B cell (primary cell): Measurements from ENCODE around the gene RBM19. TPM values are rescaled to one million over a fixed set of nuclear protein-coding genes. Genes with fewer than 3 reads are reported as not detected.

Source experiments
- ATAC-seq: fragments of 200-7000 bp; cut with Tn5 transposase; one replicate; pipeline ENCODE4 v1.10.0; 2021; ENCODE audit warnings: low read depth, mild to moderate bottlenecking, moderate number of reproducible peaks, moderate library complexity
- CTCF ChIA-PET: fragments of 350-600 bp; sonication (Branson Sonifier 250); formaldehyde crosslinking; loops from one replicate; lab custom pipeline; 2021; ENCODE audit warnings: antibody characterized with exemption, inconsistent platforms; lab: Charles Lee
- POLR2A ChIA-PET: fragments of 350-600 bp; sonication (Branson Sonifier 250); formaldehyde crosslinking; loops from one replicate; lab custom pipeline; 2021; ENCODE audit warnings: antibody characterized with exemption; lab: Charles Lee
- DNase-seq: peaks from one replicate; pipeline ENCODE4 v3.0.0; 2013
- H2AFZ ChIP-seq: 2 replicates; pipeline ENCODE4 v1.6.1; 2012; ENCODE audit warnings: mild to moderate bottlenecking, low read depth, low read length; ENCODE audit not compliant: insufficient read depth, poor library complexity, severe bottlenecking
- H3K27ac ChIP-seq, 2 donors: 1 replicate in 1 of 2; 2 replicates in 1 of 2; pipeline ENCODE4 v1.5.1; 2012 to 2013; ENCODE audit warnings: low read length in 2 of 2, mild to moderate bottlenecking in 2 of 2, moderate library complexity in 1 of 2
- H3K27me3 ChIP-seq, 4 experiments: fragments of 200-600 bp in 1 of 4; sonication (generic) in 1 of 4; replicated peaks in 1 of 4; 1 replicate in 2 of 4; 2 replicates in 2 of 4; pipeline versions ENCODE4 v1.6.1 to v1.7.0; 2013 to 2016; ENCODE audit warnings: low read length in 3 of 4, mild to moderate bottlenecking in 2 of 4, mixed read lengths in 1 of 4, moderate library complexity in 1 of 4; ENCODE audit not compliant: insufficient read depth in 4 of 4, control insufficient read depth in 3 of 4; ENCODE audit errors: control extremely low read depth in 1 of 4
- H3K36me3 ChIP-seq, 2 experiments: replicated peaks in 1 of 2; 1 replicate in 1 of 2; 2 replicates in 1 of 2; pipeline versions ENCODE4 v1.6.1 to v1.7.1; 2013; ENCODE audit warnings: low read length in 1 of 2; ENCODE audit not compliant: insufficient read depth in 2 of 2, control insufficient read depth in 1 of 2; ENCODE audit errors: control extremely low read depth in 1 of 2, extremely low read depth in 1 of 2
- H3K4me1 ChIP-seq, 2 donors: fragments of 200-600 bp in 1 of 2; sonication (generic) in 1 of 2; 1 replicate in 1 of 2; 2 replicates in 1 of 2; pipeline versions ENCODE4 v1.5.1 to v1.6.1; 2013 to 2017; ENCODE audit warnings: low read length in 2 of 2; ENCODE audit not compliant: control insufficient read depth in 2 of 2, insufficient read depth in 2 of 2
- H3K4me2 ChIP-seq: replicated peaks from 2 replicates; pipeline ENCODE3; 2012; ENCODE audit warnings: mild to moderate bottlenecking, low read depth, low read length; ENCODE audit not compliant: poor library complexity, severe bottlenecking
- H3K4me3 ChIP-seq, 5 experiments: fragments of 200-600 bp in 1 of 5; sonication (generic) in 1 of 5; 1 replicate in 3 of 5; 2 replicates in 2 of 5; pipeline versions ENCODE4 v1.5.1 to v1.7.0; 2011 to 2016; ENCODE audit warnings: low read length in 4 of 5, mild to moderate bottlenecking in 4 of 5, low read depth in 2 of 5, control low read depth in 1 of 5, moderate library complexity in 1 of 5; ENCODE audit not compliant: insufficient read depth in 1 of 5; ENCODE audit errors: control extremely low read depth in 1 of 5, extremely low read depth in 1 of 5
- H3K79me2 ChIP-seq: fragments of 200-600 bp; sonication (generic); one replicate; pipeline ENCODE4 v1.6.0; 2016; ENCODE audit warnings: low read length; ENCODE audit not compliant: control insufficient read depth, insufficient read depth
- H3K9ac ChIP-seq: fragments of 200-600 bp; sonication (generic); 2 replicates; pipeline ENCODE4 v1.6.1; 2017; ENCODE audit warnings: mild to moderate bottlenecking, low read length, moderate library complexity
- H3K9me3 ChIP-seq, 3 donors: one replicate each; pipeline versions ENCODE4 v1.6.1 to v1.7.1; 2013; ENCODE audit warnings: low read length in 2 of 3; ENCODE audit not compliant: control insufficient read depth in 2 of 3, insufficient read depth in 1 of 3; ENCODE audit errors: control extremely low read depth in 1 of 3
- H4K20me1 ChIP-seq: 2 replicates; pipeline ENCODE4 v1.6.0; 2012; ENCODE audit warnings: mild to moderate bottlenecking, low read length; ENCODE audit not compliant: insufficient read depth, control insufficient read depth, poor library complexity, severe bottlenecking
- H3K27ac Mint-ChIP-seq: one replicate; pipeline ENCODE4 v1.8.0; 2021; ENCODE audit warnings: mixed read lengths
- H3K27me3 Mint-ChIP-seq: one replicate; pipeline ENCODE4 v1.8.0; 2021; ENCODE audit warnings: mixed read lengths
- H3K4me1 Mint-ChIP-seq: one replicate; pipeline ENCODE4 v1.8.0; 2021; ENCODE audit warnings: mixed read lengths
- H3K4me3 Mint-ChIP-seq: one replicate; pipeline ENCODE4 v1.8.0; 2021; ENCODE audit warnings: mixed read lengths
- H3K9me3 Mint-ChIP-seq: one replicate; pipeline ENCODE4 v1.8.0; 2022; ENCODE audit warnings: mixed read lengths; ENCODE audit not compliant: insufficient read depth
- CTCF ChIP-seq: fragments of 200-600 bp; IDR thresholded peaks from one replicate; pipeline ENCODE4 v1.8.0; 2022; ENCODE audit warnings: antibody characterized with exemption, mild to moderate bottlenecking
- EZH2 ChIP-seq: IDR thresholded peaks from 2 replicates; pipeline ENCODE4 v1.6.1; 2012; ENCODE audit warnings: borderline replicate concordance, low read depth, mild to moderate bottlenecking, moderate library complexity, low read length; ENCODE audit not compliant: insufficient read depth, poor library complexity, severe bottlenecking
- WGBS: methylation state at CpG from one replicate; pipeline ENCODE4 v1.1.5; 2013; ENCODE audit warnings: missing lambda C conversion rate; ENCODE audit not compliant: insufficient coverage; 5-methylcytosine and 5-hydroxymethylcytosine counted together
- intact Hi-C: fragments of 100-400 bp; cut with micrococcal nuclease; formaldehyde crosslinking; loops from one replicate; pipeline ENCODE4 v1.10.0; 2022
- polyA plus RNA-seq: library from polyadenylated mRNA; depleted of rRNA; stranded (reverse); fragments of >200 nt; gene quantifications from 2 replicates; pipeline ENCODE4 v1.2.3, GENCODE V29; 2012
- total RNA-seq, 2 donors: library from RNA; stranded (reverse); fragments of 120-200 nt in 1 of 2; gene quantifications; 1 replicate in 1 of 2; 2 replicates in 1 of 2; pipeline versions ENCODE4 v1.2.3 to v1.2.4, GENCODE V29; 2013 to 2022

The RBM19 gene
- total and polyA plus RNA-seq, 2 donors (not counting 1 experiment from before 2014, with no cell fraction given) = 43.1 to 90.0 TPM

GRCh38 chr12:113948151-113948914 lies 17.8 kb downstream of the RBM19 start:
- H3K36me3 ChIP-seq = peaks cover 5 to 78% of the 10 kb centered on the region in 2 experiments
- ATAC-seq = no peak
- no peaks in the 10 kb centered on the region for H4K20me1 ChIP-seq
- no peak overlapping the region for H2AFZ ChIP-seq
- no peak overlapping the region for H3K4me2 ChIP-seq
- Mint-ChIP-seq H3K27me3 (no peaks in the 10 kb centered on the region), H3K4me1 (no peaks in the 10 kb centered on the region), H3K4me3 (no peak overlapping the region), H3K9me3 (no peaks in the 10 kb centered on the region), H3K27ac (no peak overlapping the region)
- no peak for DNase-seq
- no peak overlapping the region for H3K9ac ChIP-seq
- WGBS = 100% methylated on average over 6 of the region's 17 CpGs
- no peaks in the 10 kb centered on the region for H3K27me3 ChIP-seq
- H3K4me3 ChIP-seq = no peak overlapping the region
- no peaks in the 10 kb centered on the region for H3K79me2 ChIP-seq
- ChIA-PET CTCF (no interaction called here), POLR2A (no interaction called here)
- no peaks in the 10 kb centered on the region for H3K4me1 ChIP-seq
- intact Hi-C loops = no loop called here
- H3K27ac ChIP-seq = no peak overlapping the region
- TF ChIP-seq EZH2 (no peak), CTCF (no peak)
- no peaks in the 10 kb centered on the region for H3K9me3 ChIP-seq

GRCh38 chr12:113946175-113946574 lies 19.9 kb downstream of the RBM19 start:
- H3K79me2 ChIP-seq = no peaks in the 10 kb centered on the region
- DNase-seq = no peak
- no peaks in the 10 kb centered on the region for H4K20me1 ChIP-seq
- Mint-ChIP-seq H3K4me3 (no peak overlapping the region), H3K27ac (no peak overlapping the region), H3K4me1 (no peaks in the 10 kb centered on the region), H3K9me3 (no peaks in the 10 kb centered on the region), H3K27me3 (no peaks in the 10 kb centered on the region)
- TF ChIP-seq CTCF (no peak), EZH2 (no peak)
- no peak overlapping the region for H3K4me3 ChIP-seq
- no peaks in the 10 kb centered on the region for H3K9me3 ChIP-seq
- CTCF ChIA-PET = no interaction called here
- intact Hi-C loops = no loop called here
- H3K4me1 ChIP-seq = no peaks in the 10 kb centered on the region
- WGBS = 86% methylated on average over 4 of the region's 8 CpGs
- no peak overlapping the region for H3K9ac ChIP-seq
- H3K27ac ChIP-seq = no peak overlapping the region
- no peak overlapping the region for H2AFZ ChIP-seq
- no peak for ATAC-seq
- POLR2A ChIA-PET = no interaction called here
- H3K4me2 ChIP-seq = no peak overlapping the region
- H3K36me3 ChIP-seq = peaks cover 10 to 83% of the 10 kb centered on the region in 2 experiments
- H3K27me3 ChIP-seq = no peaks in the 10 kb centered on the region
